Measurements from ENCODE around the gene AFP. TPM values are rescaled to one million over a fixed set of nuclear protein-coding genes. Genes with fewer than 3 reads are reported as not detected.

The AFP gene
- total and polyA plus RNA-seq, 2 of the 4 experiments (the other 2 are of a cell fraction), result 0.87 to 1.3 TPM

DNA sequence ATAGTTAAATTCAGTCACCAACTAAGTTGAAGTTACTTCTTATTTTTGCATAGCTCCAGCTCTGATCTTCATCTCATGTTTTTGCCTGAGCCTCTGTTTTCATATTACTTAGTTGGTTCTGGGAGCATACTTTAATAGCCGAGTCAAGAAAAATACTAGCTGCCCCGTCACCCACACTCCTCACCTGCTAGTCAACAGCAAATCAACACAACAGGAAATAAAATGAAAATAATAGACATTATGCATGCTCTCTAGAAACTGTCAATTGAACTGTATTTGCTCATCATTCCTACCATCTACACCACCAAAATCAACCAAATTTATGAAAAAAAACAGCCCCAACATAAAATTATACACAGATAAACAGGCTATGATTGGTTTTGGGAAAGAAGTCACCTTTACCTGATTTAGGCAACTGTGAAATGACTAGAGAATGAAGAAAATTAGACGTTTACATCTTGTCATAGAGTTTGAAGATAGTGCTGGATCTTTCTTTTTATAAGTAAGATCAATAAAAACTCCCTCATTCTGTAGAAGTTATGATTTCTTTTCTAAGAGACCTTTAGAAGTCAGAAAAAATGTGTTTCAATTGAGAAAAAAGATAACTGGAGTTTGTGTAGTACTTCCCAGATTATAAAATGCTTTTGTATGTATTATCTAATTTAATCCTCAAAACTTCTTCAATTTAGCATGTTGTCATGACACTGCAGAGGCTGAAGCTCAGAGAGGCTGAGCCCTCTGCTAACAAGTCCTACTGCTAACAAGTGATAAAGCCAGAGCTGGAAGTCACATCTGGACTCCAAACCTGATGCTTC is 24.9 kb upstream of the AFP start:
- ChIA-PET CTCF (no interaction called here), POLR2A (ENCODE audit: unreplicated experiment) (no interaction called here)
- in situ Hi-C loops (cut with MboI; ENCODE audit: low sequenced_read_pairs), result no loop called here
- no CpG with 5 or more reads among the region's 3 CpGs for WGBS, 2 experiments (ENCODE audit: extremely low coverage in 2 of 2, insufficient read length in 1 of 2)
- Histone ChIP-seq H3K4ac (ENCODE audit: low read depth, low read length) (no peak overlapping the region), H4K91ac (ENCODE audit: insufficient read depth, low read depth, low read length) (no peak overlapping the region), H2AK9ac (replicated peaks; ENCODE audit: low read depth, low read length, poor library complexity) (no peak overlapping the region), H2BK5ac (ENCODE audit: low read depth, low read length, poor library complexity, severe bottlenecking) (no peak overlapping the region), H2BK120ac (ENCODE audit: low read depth, low read length) (no peak overlapping the region), H3K4me1 (ENCODE audit: control insufficient read depth, insufficient read depth, low read length) (no peaks in the 10 kb centered on the region), H3K9me1 (ENCODE audit: insufficient read depth, low read length) (no peaks in the 10 kb centered on the region), H3K79me1 (ENCODE audit: low read depth in 1 of 2, low read length in 2 of 2) (no peaks in the 10 kb centered on the region), H2AK5ac (ENCODE audit: low read depth, low read length) (no peak overlapping the region), H3K27me3 (ENCODE audit: control insufficient read depth, insufficient read depth, low read length) (peaks cover 4% of the 10 kb centered on the region; the same call in 1 of the 2 replicates), H3K27ac (ENCODE audit: insufficient read depth, low read length) (no peak overlapping the region), H4K8ac (ENCODE audit: low read depth in 2 of 2, low read length in 2 of 2) (no peak overlapping the region), H3K36me3 (ENCODE audit: control insufficient read depth, insufficient read depth, low read length) (no peaks in the 10 kb centered on the region), H2AFZ (replicated peaks; ENCODE audit: low read length, poor library complexity) (no peak overlapping the region), H3K23ac (ENCODE audit: low read depth, low read length) (no peak overlapping the region), H3K4me3 (ENCODE audit: insufficient read depth, low read depth, low read length) (no peak overlapping the region), H3K56ac (ENCODE audit: extremely low read depth, insufficient read depth, low read length) (no peak overlapping the region), H2BK15ac (ENCODE audit: low read depth, low read length) (no peak overlapping the region), H3K4me2 (ENCODE audit: low read depth, low read length) (no peak overlapping the region), H3K14ac (replicated peaks; ENCODE audit: low read depth, low read length) (no peak overlapping the region), H3K9ac (ENCODE audit: low read depth, low read length) (no peak overlapping the region), H4K5ac (ENCODE audit: low read depth, low read length) (no peak overlapping the region), H3K9me3 (ENCODE audit: control insufficient read depth, insufficient read depth, low read length) (no peaks in the 10 kb centered on the region), H3K18ac (ENCODE audit: low read depth, low read length) (no peak overlapping the region), H2BK20ac (ENCODE audit: low read depth, low read length) (no peak overlapping the region), H4K20me1 (ENCODE audit: insufficient read depth, low read length) (no peaks in the 10 kb centered on the region)
- DNase-seq (no peak), ATAC-seq (ENCODE audit: low read depth) (no peak)
- intact Hi-C loops (cut with micrococcal nuclease), result no loop called here
- no TSS peak for BruUV-seq (replicated peaks)
- TF ChIP-seq MAZ (IDR thresholded peaks at IDR 0.05; ENCODE audit: borderline replicate concordance, low read depth, low read length) (no peak), CTCF (conservative IDR thresholded peaks at IDR 0.05; ENCODE audit: low read depth, low read length) (no peak)
- dilution Hi-C loops (cut with HindIII; ENCODE audit: low sequenced_read_pairs, unreplicated experiment), result no loop called here
